NCI-H526 (cell line): ENCODE results near the gene SVOP.
A peak's percentile ranks its signal among the peaks of the same experiment; 100 is the strongest.

ENCODE experiments used
- DNase-seq, 2 experiments: peaks; one replicate each; lab custom pipeline; 2025; lab: John Stamatoyannopoulos, UW

SVOP gene

GRCh38 chr12:108977360-108977759 lies 43.5 kb downstream of the SVOP start:
- DNase-seq, result no peak

- DNase-seq, result no peak
Observed at GRCh38 chr12:108975024-108975593, 45.8 kb downstream of the SVOP start.

GRCh38 chr12:108973629-108974152 lies 47.2 kb downstream of the SVOP start:
- DNase-seq, result no peak

- DNase-seq, result no peak
Observed at GRCh38 chr12:108972358-108972757, 48.5 kb downstream of the SVOP start.

GRCh38 chr12:108969622-108970021 lies 51.2 kb downstream of the SVOP start:
- DNase-seq, result no peak

GRCh38 chr12:108967869-108968540 lies 52.9 kb downstream of the SVOP start:
- peak in 1 of 2 experiments; percentile 45 for DNase-seq

- no peak for DNase-seq
Observed at GRCh38 chr12:108966378-108967151, 54.3 kb downstream of the SVOP start.

GRCh38 chr12:108965886-108966285 lies 55.0 kb downstream of the SVOP start:
- no peak for DNase-seq

- peak in 1 of 2 experiments; percentile 3 for DNase-seq
Observed at GRCh38 chr12:108964371-108965352, 56.2 kb downstream of the SVOP start.

- no peak for DNase-seq
Observed at GRCh38 chr12:108962256-108962655, 58.6 kb downstream of the SVOP start.

- DNase-seq, result no peak
Observed at GRCh38 chr12:108959748-108960655, 60.9 kb downstream of the SVOP start.

GRCh38 chr12:108955225-108955835 lies 65.5 kb downstream of the SVOP start:
- DNase-seq, result peak; percentile 60 to 67

GRCh38 chr12:108950991-108951739 lies 69.7 kb downstream of the SVOP start:
- peak; percentile 46 to 90 for DNase-seq

GRCh38 chr12:108949976-108950375 lies 70.9 kb downstream of the SVOP start:
- DNase-seq, result peak in 1 of 2 experiments; percentile 3

GRCh38 chr12:108948367-108948766 lies 72.5 kb downstream of the SVOP start:
- DNase-seq, result no peak

- DNase-seq, result no peak
Observed at GRCh38 chr12:108947097-108947496, 73.8 kb downstream of the SVOP start.

- DNase-seq, result no peak
Observed at GRCh38 chr12:108940138-108940537, 80.7 kb downstream of the SVOP start.

GRCh38 chr12:108939594-108939993 lies 81.3 kb downstream of the SVOP start:
- peak in 1 of 2 experiments; percentile 15 for DNase-seq

- DNase-seq, result no peak
Observed at GRCh38 chr12:108938247-108938924, 82.5 kb downstream of the SVOP start.
